GM12878 (cell line): ENCODE measurements around the gene DNMT1. TPM values are rescaled to one million over a fixed set of nuclear protein-coding genes. Genes with fewer than 3 reads are reported as not detected.
A peak's percentile ranks its signal among the peaks of the same experiment; 100 is the strongest.

Experiments
- BACH1 ChIP-seq: fragments of 450-650 bp; IDR thresholded peaks from 2 replicates; pipeline ENCODE4 v1.6.1; 2017; ENCODE audit warnings: mild to moderate bottlenecking, borderline replicate concordance
- BCLAF1 ChIP-seq: fragments of 450-650 bp; IDR thresholded peaks from 2 replicates; pipeline ENCODE4 v1.6.1; 2017; ENCODE audit warnings: antibody characterized with exemption, mild to moderate bottlenecking, moderate library complexity
- CBX3 ChIP-seq: fragments of 200-600 bp; sonication (generic); IDR thresholded peaks from 2 replicates; pipeline ENCODE4 v1.6.1; 2016; ENCODE audit warnings: low read depth, borderline replicate concordance
- CBX5 ChIP-seq: sonication (generic); IDR thresholded peaks from 2 replicates; pipeline ENCODE4 v1.6.1; 2016; ENCODE audit warnings: low read depth, moderate library complexity, mild to moderate bottlenecking, inconsistent platforms
- DPF2 ChIP-seq: fragments of 450-650 bp; IDR thresholded peaks from 2 replicates; pipeline ENCODE4 v1.6.1; 2017; ENCODE audit warnings: mild to moderate bottlenecking
- E4F1 ChIP-seq: fragments of 450-650 bp; IDR thresholded peaks from 2 replicates; pipeline ENCODE4 v1.6.1; 2018; ENCODE audit warnings: borderline replicate concordance, mild to moderate bottlenecking; ENCODE audit not compliant: partially characterized antibody
- EED ChIP-seq: sonication (generic); IDR thresholded peaks from 2 replicates; pipeline ENCODE4 v1.6.1; 2016; ENCODE audit warnings: antibody characterized with exemption, low read depth
- HDGF ChIP-seq: fragments of 450-650 bp; IDR thresholded peaks from 2 replicates; pipeline ENCODE4 v1.6.1; 2016; ENCODE audit warnings: antibody characterized with exemption
- IRF4 ChIP-seq: IDR thresholded peaks from 2 replicates; pipeline ENCODE4 v1.6.1; 2011; ENCODE audit warnings: low read depth, low read length
- KDM1A ChIP-seq: fragments of 200-600 bp; sonication (generic); IDR thresholded peaks from 2 replicates; pipeline ENCODE4 v1.6.1; 2016; ENCODE audit warnings: borderline replicate concordance
- NRF1 ChIP-seq: conservative IDR thresholded peaks from 2 replicates; pipeline ENCODE4 v1.6.1; 2011; ENCODE audit warnings: mild to moderate bottlenecking, low read depth, low read length, improper control_type of control experiment
- PKNOX1 ChIP-seq: fragments of 450-650 bp; IDR thresholded peaks from 2 replicates; pipeline ENCODE4 v1.6.1; 2016; ENCODE audit warnings: mild to moderate bottlenecking
- REST ChIP-seq: IDR thresholded peaks from 2 replicates; pipeline ENCODE4 v1.6.1; 2012; ENCODE audit warnings: mild to moderate bottlenecking, low read depth, low read length
- RUNX3 ChIP-seq: IDR thresholded peaks from 2 replicates; pipeline ENCODE4 v1.6.1; 2012; ENCODE audit warnings: low read length, inconsistent platforms
- SKIL ChIP-seq: fragments of 450-650 bp; IDR thresholded peaks from 2 replicates; pipeline ENCODE4 v1.6.1; 2017; ENCODE audit warnings: mild to moderate bottlenecking, low read depth, inconsistent platforms; ENCODE audit not compliant: poor library complexity, severe bottlenecking
- SMAD1 ChIP-seq: fragments of 450-650 bp; IDR thresholded peaks from 2 replicates; pipeline ENCODE4 v1.6.1; 2018; ENCODE audit warnings: mild to moderate bottlenecking, low read depth; ENCODE audit not compliant: partially characterized antibody
- TCF7 ChIP-seq: IDR thresholded peaks from 2 replicates; pipeline ENCODE4 v1.6.1; 2014; ENCODE audit warnings: antibody characterized with exemption, borderline replicate concordance
- polyA plus RNA-seq, 11 experiments: library from polyadenylated mRNA; depleted of rRNA in 4 of 11; unstranded in 6 of 11; stranded (reverse) in 5 of 11; fragments of >200 nt; fragmentation: Nextera tagmentation in 4 of 11; fragmentation: Illumina TruSeq in 1 of 11; extraction: Ambion mirVana in 4 of 11; extraction: Trizol in 1 of 11; gene quantifications; 1 replicate in 1 of 11; 2 replicates in 10 of 11; pipeline versions ENCODE4 v1.2.1 to v1.2.3, GENCODE V29; 2011 to 2016; ENCODE audit warnings: inconsistent platforms in 2 of 11, missing spikeins in 2 of 11, low read depth in 1 of 11
- total RNA-seq, 4 experiments: library from RNA; depleted of rRNA in 3 of 4; stranded (reverse); fragments of >200 nt in 3 of 4; fragmentation: Illumina TruSeq in 1 of 4; extraction: Trizol in 1 of 4; gene quantifications; 2 replicates each; pipeline versions ENCODE4 v1.2.1 to v1.2.3, GENCODE V29; 2013 to 2021

The DNMT1 gene
- total and polyA plus RNA-seq, 10 of the 15 experiments (the other 5 are each of a cell fraction or from before 2014, with no cell fraction given) = 70.0 to 290 (median 133) TPM

GRCh38 chr19:10104665-10105508 is 89.9 kb downstream of the DNMT1 start (continued):
- no peak for TF ChIP-seq CBX3
- peak; percentile 72; the same call in 1 of the 2 replicates for TF ChIP-seq PKNOX1
- peak; percentile 98 for TF ChIP-seq HDGF
- TF ChIP-seq CBX5 = no peak
- no peak for TF ChIP-seq KDM1A
- TF ChIP-seq TCF7 = no peak
- no peak for TF ChIP-seq BCLAF1
- TF ChIP-seq EED = peak; percentile 81
- TF ChIP-seq REST = 0 out of 2 replicates have a peak, but pooled peaks have one; percentile 35
- TF ChIP-seq E4F1 = peak; percentile 51
- TF ChIP-seq NRF1 = no peak
- peak; percentile 51 for TF ChIP-seq DPF2
- peak; percentile 89 for TF ChIP-seq SMAD1
- TF ChIP-seq BACH1 = peak; percentile 79; the same call in 1 of the 2 replicates
- TF ChIP-seq IRF4 = peak; percentile 59
- TF ChIP-seq RUNX3 = peak; percentile 97
- peak; percentile 72 for TF ChIP-seq SKIL
